HepG2 (cell line): ENCODE measurements around the gene ARFGAP1. TPM values are rescaled to one million over a fixed set of nuclear protein-coding genes. Genes with fewer than 3 reads are reported as not detected.
A peak's percentile ranks its signal among the peaks of the same experiment; 100 is the strongest.

Experiments used
- CTCF ChIP-seq: sonication (generic); formaldehyde crosslinking; IDR thresholded peaks from 2 replicates; pipeline ENCODE4 v1.5.0; 2020; ENCODE audit warnings: mild to moderate bottlenecking, missing genetic modification reagents, moderate library complexity
- GABPA ChIP-seq, 2 experiments: IDR thresholded peaks; 2 replicates each; pipeline ENCODE4 v1.6.1; 2011 to 2016; ENCODE audit warnings: low read depth in 2 of 2, low read length in 1 of 2, missing biosample characterization in 1 of 2, missing genetic modification characterization in 1 of 2
- HES4 ChIP-seq: sonication (generic); formaldehyde crosslinking; IDR thresholded peaks from 2 replicates; pipeline ENCODE4 v1.9.0; 2021; ENCODE audit warnings: mild to moderate bottlenecking, missing genetic modification reagents, borderline replicate concordance
- HOXA5 ChIP-seq: sonication (generic); formaldehyde crosslinking; IDR thresholded peaks from 2 replicates; pipeline ENCODE4 v1.4.0; 2020; ENCODE audit warnings: missing genetic modification reagents
- KMT2A ChIP-seq: sonication (generic); formaldehyde crosslinking; IDR thresholded peaks from 2 replicates; pipeline ENCODE4 v1.4.0; 2020; ENCODE audit warnings: missing genetic modification reagents
- MYNN ChIP-seq: sonication (generic); formaldehyde crosslinking; IDR thresholded peaks from 2 replicates; pipeline ENCODE4 v1.4.0; 2020; ENCODE audit warnings: mild to moderate bottlenecking, low read depth, missing genetic modification reagents
- PCBP1 ChIP-seq: fragments of 200-400 bp; formaldehyde crosslinking; IDR thresholded peaks from 2 replicates; pipeline ENCODE4 v1.6.1; 2017; ENCODE audit warnings: mild to moderate bottlenecking, low read depth, low read length, borderline replicate concordance
- RBM22 ChIP-seq: fragments of 200-400 bp; formaldehyde crosslinking; optimal IDR thresholded peaks from 2 replicates; pipeline ENCODE3; 2017; ENCODE audit warnings: mild to moderate bottlenecking, low read length, moderate library complexity
- REL ChIP-seq: sonication (generic); formaldehyde crosslinking; conservative IDR thresholded peaks from 2 replicates; pipeline ENCODE4 v1.8.0; 2022; ENCODE audit warnings: mild to moderate bottlenecking, missing genetic modification reagents, moderate library complexity
- THAP11 ChIP-seq: IDR thresholded peaks from 2 replicates; pipeline ENCODE4 v1.6.1; 2016; ENCODE audit warnings: missing biosample characterization, missing genetic modification reagents
- YEATS4 ChIP-seq: sonication (generic); formaldehyde crosslinking; IDR thresholded peaks from 2 replicates; pipeline ENCODE4 v1.4.0; 2020; ENCODE audit warnings: missing genetic modification reagents, borderline replicate concordance
- ZEB1 ChIP-seq: IDR thresholded peaks from 2 replicates; pipeline ENCODE4 v1.6.1; 2012; ENCODE audit warnings: mild to moderate bottlenecking, low read depth, inconsistent platforms; ENCODE audit not compliant: insufficient replicate concordance
- ZMYM4 ChIP-seq: sonication (generic); formaldehyde crosslinking; IDR thresholded peaks from 2 replicates; pipeline ENCODE4 v1.8.1; 2023; ENCODE audit warnings: mild to moderate bottlenecking, missing genetic modification reagents
- ZNF143 ChIP-seq: sonication (generic); formaldehyde crosslinking; IDR thresholded peaks from 2 replicates; pipeline ENCODE4 v1.4.0; 2020; ENCODE audit warnings: missing genetic modification reagents
- ZNF160 ChIP-seq: sonication (generic); formaldehyde crosslinking; IDR thresholded peaks from 2 replicates; pipeline ENCODE4 v1.8.0; 2022; ENCODE audit warnings: mild to moderate bottlenecking, inconsistent platforms, missing genetic modification reagents
- ZNF451 ChIP-seq: sonication (generic); formaldehyde crosslinking; IDR thresholded peaks from 2 replicates; pipeline ENCODE4 v1.5.0; 2020; ENCODE audit warnings: mild to moderate bottlenecking, missing genetic modification reagents
- ZNF468 ChIP-seq: sonication (generic); formaldehyde crosslinking; IDR thresholded peaks from 2 replicates; pipeline ENCODE4 v1.8.0; 2022; ENCODE audit warnings: mild to moderate bottlenecking, moderate library complexity, missing genetic modification reagents
- ZNF501 ChIP-seq: sonication (generic); formaldehyde crosslinking; IDR thresholded peaks from 2 replicates; pipeline ENCODE4 v1.5.1; 2020; ENCODE audit warnings: mild to moderate bottlenecking, moderate library complexity, missing genetic modification reagents
- ZNF761 ChIP-seq: sonication (generic); formaldehyde crosslinking; conservative IDR thresholded peaks from 2 replicates; pipeline ENCODE4 v1.4.0; 2020; ENCODE audit warnings: mild to moderate bottlenecking, missing genetic modification reagents
- ZNF768 ChIP-seq: sonication (generic); formaldehyde crosslinking; IDR thresholded peaks from 2 replicates; pipeline ENCODE4 v1.4.0; 2020; ENCODE audit warnings: missing genetic modification reagents
- ZNF883 ChIP-seq: sonication (generic); formaldehyde crosslinking; IDR thresholded peaks from 2 replicates; pipeline ENCODE4 v1.5.1; 2020; ENCODE audit warnings: mild to moderate bottlenecking, missing genetic modification reagents; ENCODE audit errors: not compliant biosample characterization
- polyA plus RNA-seq, 8 experiments: library from polyadenylated mRNA; depleted of rRNA in 3 of 8; stranded (reverse) in 7 of 8; unstranded in 1 of 8; fragments of >200 nt; fragmentation: Illumina TruSeq in 4 of 8; extraction: Trizol in 4 of 8; gene quantifications; 2 replicates each; pipeline versions ENCODE4 v1.2.1 to v1.2.3, GENCODE V29; 2011 to 2016; ENCODE audit warnings: low read depth in 4 of 8, missing spikeins in 1 of 8, mixed read lengths in 1 of 8; ENCODE audit not compliant: insufficient read depth in 1 of 8
- total RNA-seq, 5 experiments: library from RNA; depleted of rRNA; stranded (reverse); fragments of >200 nt; fragmentation: Illumina TruSeq; extraction: Trizol; gene quantifications; 2 replicates each; pipeline ENCODE4 v1.2.3, GENCODE V29; 2016; ENCODE audit warnings: low read depth in 1 of 5
- TF ChIP-seq, protein P1 (sequence below): sonication (generic); formaldehyde crosslinking; IDR thresholded peaks from 2 replicates; pipeline ENCODE4 v1.9.0; 2021; ENCODE audit warnings: mild to moderate bottlenecking, missing genetic modification reagents

The ARFGAP1 gene
- total and polyA plus RNA-seq, 2 of the 13 experiments (the other 11 are each of a cell fraction or from before 2014, with no cell fraction given): 132 TPM

DNA sequence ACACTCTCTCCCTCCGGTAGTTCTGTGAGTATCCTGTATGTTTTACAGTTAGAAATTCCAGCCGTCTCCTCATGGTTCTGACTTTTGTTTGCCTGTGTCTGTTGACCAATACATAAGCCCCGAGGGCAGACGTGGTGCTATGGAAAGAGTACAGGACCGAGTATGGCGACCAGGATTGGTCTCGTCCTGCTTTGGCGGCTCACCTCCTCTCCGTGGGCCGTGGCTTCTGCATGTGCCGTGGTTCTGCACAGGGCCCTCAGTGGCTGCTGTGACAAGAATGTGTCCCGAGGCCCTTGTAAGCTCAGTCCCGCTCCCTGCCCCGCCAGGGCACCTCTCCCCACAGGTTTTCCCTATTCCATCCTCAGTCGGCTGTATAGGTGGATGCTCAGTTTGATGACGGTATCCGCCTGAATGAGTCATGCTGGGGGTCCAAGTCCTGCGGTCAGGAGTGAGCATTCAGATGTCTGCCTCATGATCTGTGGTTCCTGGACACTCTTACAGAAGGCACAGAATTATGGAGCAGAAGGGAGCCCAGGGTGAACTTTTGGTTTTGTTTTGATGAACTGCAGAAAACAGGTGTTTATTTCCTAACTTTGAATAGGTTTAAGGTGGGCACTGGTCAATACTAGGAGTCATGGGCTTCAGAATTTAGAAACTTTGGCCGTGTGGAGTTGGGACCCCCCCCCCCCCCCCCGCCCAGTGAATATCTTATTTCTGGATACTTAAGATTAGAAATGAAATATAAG lies 1.2 kb downstream of the ARFGAP1 start (continued):
- TF ChIP-seq, protein P1, sequence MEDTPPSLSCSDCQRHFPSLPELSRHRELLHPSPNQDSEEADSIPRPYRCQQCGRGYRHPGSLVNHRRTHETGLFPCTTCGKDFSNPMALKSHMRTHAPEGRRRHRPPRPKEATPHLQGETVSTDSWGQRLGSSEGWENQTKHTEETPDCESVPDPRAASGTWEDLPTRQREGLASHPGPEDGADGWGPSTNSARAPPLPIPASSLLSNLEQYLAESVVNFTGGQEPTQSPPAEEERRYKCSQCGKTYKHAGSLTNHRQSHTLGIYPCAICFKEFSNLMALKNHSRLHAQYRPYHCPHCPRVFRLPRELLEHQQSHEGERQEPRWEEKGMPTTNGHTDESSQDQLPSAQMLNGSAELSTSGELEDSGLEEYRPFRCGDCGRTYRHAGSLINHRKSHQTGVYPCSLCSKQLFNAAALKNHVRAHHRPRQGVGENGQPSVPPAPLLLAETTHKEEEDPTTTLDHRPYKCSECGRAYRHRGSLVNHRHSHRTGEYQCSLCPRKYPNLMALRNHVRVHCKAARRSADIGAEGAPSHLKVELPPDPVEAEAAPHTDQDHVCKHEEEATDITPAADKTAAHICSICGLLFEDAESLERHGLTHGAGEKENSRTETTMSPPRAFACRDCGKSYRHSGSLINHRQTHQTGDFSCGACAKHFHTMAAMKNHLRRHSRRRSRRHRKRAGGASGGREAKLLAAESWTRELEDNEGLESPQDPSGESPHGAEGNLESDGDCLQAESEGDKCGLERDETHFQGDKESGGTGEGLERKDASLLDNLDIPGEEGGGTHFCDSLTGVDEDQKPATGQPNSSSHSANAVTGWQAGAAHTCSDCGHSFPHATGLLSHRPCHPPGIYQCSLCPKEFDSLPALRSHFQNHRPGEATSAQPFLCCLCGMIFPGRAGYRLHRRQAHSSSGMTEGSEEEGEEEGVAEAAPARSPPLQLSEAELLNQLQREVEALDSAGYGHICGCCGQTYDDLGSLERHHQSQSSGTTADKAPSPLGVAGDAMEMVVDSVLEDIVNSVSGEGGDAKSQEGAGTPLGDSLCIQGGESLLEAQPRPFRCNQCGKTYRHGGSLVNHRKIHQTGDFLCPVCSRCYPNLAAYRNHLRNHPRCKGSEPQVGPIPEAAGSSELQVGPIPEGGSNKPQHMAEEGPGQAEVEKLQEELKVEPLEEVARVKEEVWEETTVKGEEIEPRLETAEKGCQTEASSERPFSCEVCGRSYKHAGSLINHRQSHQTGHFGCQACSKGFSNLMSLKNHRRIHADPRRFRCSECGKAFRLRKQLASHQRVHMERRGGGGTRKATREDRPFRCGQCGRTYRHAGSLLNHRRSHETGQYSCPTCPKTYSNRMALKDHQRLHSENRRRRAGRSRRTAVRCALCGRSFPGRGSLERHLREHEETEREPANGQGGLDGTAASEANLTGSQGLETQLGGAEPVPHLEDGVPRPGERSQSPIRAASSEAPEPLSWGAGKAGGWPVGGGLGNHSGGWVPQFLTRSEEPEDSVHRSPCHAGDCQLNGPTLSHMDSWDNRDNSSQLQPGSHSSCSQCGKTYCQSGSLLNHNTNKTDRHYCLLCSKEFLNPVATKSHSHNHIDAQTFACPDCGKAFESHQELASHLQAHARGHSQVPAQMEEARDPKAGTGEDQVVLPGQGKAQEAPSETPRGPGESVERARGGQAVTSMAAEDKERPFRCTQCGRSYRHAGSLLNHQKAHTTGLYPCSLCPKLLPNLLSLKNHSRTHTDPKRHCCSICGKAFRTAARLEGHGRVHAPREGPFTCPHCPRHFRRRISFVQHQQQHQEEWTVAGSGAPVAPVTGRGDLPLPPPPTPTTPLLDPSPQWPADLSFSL (CRISPR knock-in tag): no peak
- TF ChIP-seq KMT2A: 0 out of 2 replicates have a peak, but pooled peaks have one; percentile 28
- TF ChIP-seq CTCF (CRISPR knock-in tag): no peak; the same call in 1 of the 2 replicates
- peak; percentile 52 for TF ChIP-seq ZNF883 (CRISPR knock-in tag)
- 0 out of 2 replicates have a peak, but pooled peaks have one; percentile 52 for TF ChIP-seq HES4
- peak; percentile 30; the same call in 1 of the 2 replicates for TF ChIP-seq GABPA (IDR thresholded peaks at IDR 0.05; ENCODE audit: low read depth, low read length)
- peak; percentile 58; the same call in 1 of the 2 replicates for TF ChIP-seq GABPA (CRISPR knock-in tag; IDR thresholded peaks at IDR 0.05; ENCODE audit: low read depth)
- TF ChIP-seq ZNF451 (CRISPR knock-in tag): no peak; the same call in 1 of the 2 replicates
- 0 out of 2 replicates have a peak, but pooled peaks have one; percentile 64 for TF ChIP-seq PCBP1
- TF ChIP-seq ZNF160: peak; percentile 41; the same call in 1 of the 2 replicates
- peak; percentile 40; the same call in 1 of the 2 replicates for TF ChIP-seq ZNF143 (CRISPR knock-in tag)
- no peak for TF ChIP-seq MYNN (CRISPR knock-in tag)
- peak; percentile 19; the same call in 1 of the 2 replicates for TF ChIP-seq ZNF768 (CRISPR knock-in tag)
- 0 out of 2 replicates have a peak, but pooled peaks have one; percentile 19 for TF ChIP-seq HOXA5
- TF ChIP-seq RBM22: no peak
- no peak for TF ChIP-seq ZEB1
- TF ChIP-seq THAP11: no peak
- peak; percentile 57; the same call in 1 of the 2 replicates for TF ChIP-seq ZNF501 (CRISPR knock-in tag)
- no peak for TF ChIP-seq YEATS4 (CRISPR knock-in tag)
- TF ChIP-seq ZNF468 (CRISPR knock-in tag): no peak
- 0 out of 2 replicates have a peak, but pooled peaks have one; percentile 8 for TF ChIP-seq ZMYM4 (CRISPR knock-in tag)
- TF ChIP-seq REL: 0 out of 2 replicates have a peak, but pooled peaks have one; percentile 49
- no peak for TF ChIP-seq ZNF761 (CRISPR knock-in tag)
